Mesodermal cell (in vitro differentiated cells): ENCODE results near the gene COX8A.

Source experiments
- H3K27ac ChIP-seq: 2 replicates; pipeline ENCODE4 v1.7.0; 2013; ENCODE audit warnings: mild to moderate bottlenecking, low read depth, low read length, moderate library complexity; ENCODE audit not compliant: severe bottlenecking
- H3K36me3 ChIP-seq: 2 replicates; pipeline ENCODE4 v1.7.1; 2013; ENCODE audit warnings: mild to moderate bottlenecking, low read length, moderate library complexity; ENCODE audit not compliant: control insufficient read depth, insufficient read depth
- H3K4me1 ChIP-seq: one replicate; pipeline ENCODE4 v1.7.1; 2013; ENCODE audit warnings: mild to moderate bottlenecking, low read length; ENCODE audit not compliant: insufficient read depth, control insufficient read depth, poor library complexity, severe bottlenecking
- H3K4me3 ChIP-seq: 2 replicates; pipeline ENCODE4 v1.7.0; 2013; ENCODE audit warnings: low read length, control low read depth, mild to moderate bottlenecking; ENCODE audit not compliant: insufficient read depth, poor library complexity, severe bottlenecking; ENCODE audit errors: extremely low read depth
- H3K9me3 ChIP-seq: 2 replicates; pipeline ENCODE4 v1.7.1; 2013; ENCODE audit warnings: mild to moderate bottlenecking, low read length, moderate library complexity; ENCODE audit not compliant: control insufficient read depth
- WGBS, 2 experiments: methylation state at CpG; one replicate each; pipeline ENCODE4 v1.1.5; 2013; ENCODE audit warnings: missing lambda C conversion rate in 2 of 2; ENCODE audit not compliant: insufficient coverage in 2 of 2; 5-methylcytosine and 5-hydroxymethylcytosine counted together

Gene COX8A

DNA sequence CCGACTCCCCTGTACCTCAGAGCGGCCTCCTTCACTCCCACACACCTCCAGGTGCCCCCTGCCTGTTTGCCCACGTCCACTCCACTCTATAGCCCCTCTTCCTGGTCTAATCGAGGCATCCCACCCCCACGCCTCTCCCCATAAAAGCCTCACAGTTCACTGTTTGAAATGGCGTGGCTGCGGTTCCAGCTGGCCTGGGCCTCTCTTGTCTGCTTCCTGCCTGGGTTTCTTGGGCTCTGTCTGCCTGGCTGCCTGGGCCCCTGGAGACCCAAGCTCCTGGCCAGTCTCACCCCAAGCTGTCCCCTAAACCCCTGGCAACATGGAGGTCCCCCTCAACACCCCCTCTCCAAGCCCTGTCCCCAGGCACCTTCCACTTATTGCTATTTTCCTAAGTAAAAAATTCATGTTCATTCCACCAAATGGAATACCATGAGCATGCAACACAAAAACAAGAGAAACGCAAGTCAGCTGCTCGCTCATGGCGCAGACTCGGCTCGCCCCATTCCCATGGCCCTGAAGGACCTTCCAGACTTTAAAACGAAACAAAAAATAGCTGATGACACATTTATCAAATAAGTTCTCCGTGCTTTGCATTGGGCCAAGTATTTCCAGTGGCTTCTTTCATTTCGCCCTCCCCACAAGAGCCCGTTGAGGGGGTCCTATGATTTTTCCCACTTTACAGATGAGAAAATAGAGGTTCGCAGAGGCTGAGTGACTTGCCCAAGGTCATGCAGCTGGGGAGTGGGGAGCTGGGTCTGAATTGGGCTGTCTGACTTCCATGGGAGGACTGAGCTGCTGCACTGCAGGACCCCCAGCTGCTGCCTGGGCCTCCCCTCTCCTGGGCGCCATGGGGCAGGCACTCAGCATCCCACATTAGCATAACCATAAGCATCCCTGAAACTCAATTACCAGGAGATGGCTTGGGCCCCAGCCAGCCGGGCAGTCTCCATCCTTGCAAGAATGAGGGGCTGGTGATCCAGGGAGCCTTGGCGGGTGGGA, 49.6 kb downstream of the COX8A start:
- Histone ChIP-seq H3K9me3 (no peaks in the 10 kb centered on the region), H3K36me3 (no peaks in the 10 kb centered on the region), H3K4me1 (peaks cover 46% of the 10 kb centered on the region), H3K27ac (no peak overlapping the region), H3K4me3 (no peak overlapping the region)
- 86 to 87% methylated on average over 17 of the region's 20 CpGs for WGBS, 2 experiments

DNA sequence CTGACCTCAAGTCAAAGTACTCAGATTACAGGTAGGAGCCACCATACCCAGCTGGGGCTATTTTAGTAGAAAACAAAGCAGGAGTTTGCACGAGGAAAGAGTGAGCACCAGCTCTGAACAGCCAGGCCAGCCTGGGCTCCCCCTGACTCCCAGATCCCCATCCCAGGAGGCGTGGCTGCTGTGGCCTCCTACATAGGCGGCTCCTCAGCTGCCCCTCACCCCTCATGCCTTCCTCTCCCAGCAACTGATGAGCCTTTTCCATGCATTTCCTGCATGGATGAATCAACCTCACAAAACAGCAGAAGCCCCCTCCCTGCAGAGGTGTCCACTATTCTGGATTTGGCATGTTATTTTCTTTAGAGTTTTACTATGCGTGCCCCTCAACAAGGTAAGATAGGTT, 50.8 kb downstream of the COX8A start:
- Histone ChIP-seq H3K4me1 (peaks cover 56% of the 10 kb centered on the region), H3K9me3 (no peaks in the 10 kb centered on the region), H3K36me3 (no peaks in the 10 kb centered on the region), H3K27ac (no peak overlapping the region), H3K4me3 (no peak overlapping the region)
- WGBS, 2 experiments, result 7 to 18% methylated on average over 3 to 4 of the region's 4 CpGs
